Thoracic aorta (tissue), 2 donors: Measurements from ENCODE around the gene ZFC3H1. TPM values are rescaled to one million over a fixed set of nuclear protein-coding genes. Genes with fewer than 3 reads are reported as not detected.

Experiments
- ATAC-seq: fragments of 150-250 bp; one replicate; pipeline ENCODE4 v1.8.0; 2017; ENCODE audit warnings: low read depth; ENCODE audit not compliant: insufficient number of reproducible peaks, low FRiP score
- DNase-seq: peaks from one replicate; pipeline ENCODE4 v3.0.0-alpha.2; 2020; ENCODE audit warnings: low spot score
- H3K27ac ChIP-seq, 2 donors: fragments of 200-600 bp; sonication (generic); 1 replicate in 1 of 2; 2 replicates in 1 of 2; pipeline ENCODE4 v1.5.1; 2016; ENCODE audit warnings: mild to moderate bottlenecking in 2 of 2, moderate library complexity in 2 of 2
- H3K27me3 ChIP-seq: fragments of 200-600 bp; sonication (generic); replicated peaks from 2 replicates; pipeline ENCODE4 v1.6.0; 2016; ENCODE audit warnings: mild to moderate bottlenecking; ENCODE audit not compliant: insufficient read depth
- H3K36me3 ChIP-seq: fragments of 200-600 bp; sonication (generic); one replicate; pipeline ENCODE4 v1.5.1; 2016
- H3K4me1 ChIP-seq, 2 donors: fragments of 200-600 bp; sonication (generic); 1 replicate in 1 of 2; 2 replicates in 1 of 2; pipeline versions ENCODE4 v1.5.1 to v1.6.0; 2016; ENCODE audit warnings: low read depth in 2 of 2, mild to moderate bottlenecking in 1 of 2; ENCODE audit not compliant: control insufficient read depth in 1 of 2
- H3K4me3 ChIP-seq: fragments of 200-600 bp; sonication (generic); 2 replicates; pipeline ENCODE4 v1.5.1; 2016; ENCODE audit warnings: mild to moderate bottlenecking
- H3K9me3 ChIP-seq: fragments of 200-600 bp; sonication (generic); 2 replicates; pipeline ENCODE4 v1.5.1; 2016
- total RNA-seq, 2 donors: library from RNA; depleted of rRNA; stranded (reverse); fragments of >200 nt; gene quantifications; one replicate each; pipeline versions ENCODE4 v1.1.0 to v1.2.3, GENCODE V29; 2016
- TF ChIP-seq, protein P1 (sequence below): fragments of 200-600 bp; sonication (generic); IDR thresholded peaks from one replicate; pipeline ENCODE4 v1.5.1; 2019; ENCODE audit warnings: antibody characterized with exemption

ZFC3H1 gene
- total RNA-seq, 2 donors from 2014 or later, result 48.6 to 101 TPM

DNA sequence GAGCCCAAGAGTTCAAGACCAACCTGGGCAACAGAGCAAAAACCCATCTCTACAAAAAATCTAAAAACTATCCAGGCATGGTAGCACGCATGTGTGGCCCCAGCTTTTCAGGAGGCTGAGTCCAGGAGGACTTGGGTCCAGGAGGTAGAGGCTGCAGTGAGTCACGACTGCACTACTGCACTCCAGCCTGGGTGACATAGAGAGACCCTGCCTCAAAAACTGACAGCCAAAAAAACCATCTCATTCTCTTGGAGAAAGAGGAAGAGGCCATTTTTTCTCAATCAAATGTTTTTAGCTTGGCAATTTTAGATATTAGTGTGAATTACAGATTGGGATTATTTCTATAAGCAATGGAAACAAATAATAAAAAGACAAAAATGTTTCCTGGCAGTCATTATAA lies 38.2 kb downstream of the ZFC3H1 start:
- Histone ChIP-seq H3K4me3 (no peak overlapping the region), H3K36me3 (peaks cover 42% of the 10 kb centered on the region), H3K4me1 (peaks cover 0 to 15% of the 10 kb centered on the region in 2 donors), H3K9me3 (no peaks in the 10 kb centered on the region), H3K27me3 (no peaks in the 10 kb centered on the region), H3K27ac (no peak overlapping the region)
- ATAC-seq (no peak), DNase-seq (no peak)
- TF ChIP-seq, protein P1, sequence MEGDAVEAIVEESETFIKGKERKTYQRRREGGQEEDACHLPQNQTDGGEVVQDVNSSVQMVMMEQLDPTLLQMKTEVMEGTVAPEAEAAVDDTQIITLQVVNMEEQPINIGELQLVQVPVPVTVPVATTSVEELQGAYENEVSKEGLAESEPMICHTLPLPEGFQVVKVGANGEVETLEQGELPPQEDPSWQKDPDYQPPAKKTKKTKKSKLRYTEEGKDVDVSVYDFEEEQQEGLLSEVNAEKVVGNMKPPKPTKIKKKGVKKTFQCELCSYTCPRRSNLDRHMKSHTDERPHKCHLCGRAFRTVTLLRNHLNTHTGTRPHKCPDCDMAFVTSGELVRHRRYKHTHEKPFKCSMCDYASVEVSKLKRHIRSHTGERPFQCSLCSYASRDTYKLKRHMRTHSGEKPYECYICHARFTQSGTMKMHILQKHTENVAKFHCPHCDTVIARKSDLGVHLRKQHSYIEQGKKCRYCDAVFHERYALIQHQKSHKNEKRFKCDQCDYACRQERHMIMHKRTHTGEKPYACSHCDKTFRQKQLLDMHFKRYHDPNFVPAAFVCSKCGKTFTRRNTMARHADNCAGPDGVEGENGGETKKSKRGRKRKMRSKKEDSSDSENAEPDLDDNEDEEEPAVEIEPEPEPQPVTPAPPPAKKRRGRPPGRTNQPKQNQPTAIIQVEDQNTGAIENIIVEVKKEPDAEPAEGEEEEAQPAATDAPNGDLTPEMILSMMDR, result no peak

DNA sequence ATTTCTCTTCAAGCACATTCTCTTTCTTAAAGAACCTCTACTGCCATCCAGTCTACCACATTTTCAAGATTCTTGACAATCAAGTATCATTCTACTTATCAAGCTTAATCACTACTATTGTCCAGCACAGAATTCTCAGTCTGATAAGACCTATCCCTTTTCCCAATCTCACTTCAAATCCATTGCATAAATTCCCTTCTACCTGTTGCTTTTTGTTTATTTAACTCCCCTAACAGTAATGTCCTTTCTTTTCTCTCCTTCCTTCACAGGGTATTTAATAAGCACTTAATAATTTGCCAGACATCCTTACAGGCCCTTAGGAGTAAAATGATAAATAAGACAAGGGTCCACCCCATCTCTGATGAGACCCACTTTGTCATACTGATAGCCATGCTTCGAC lies 41.7 kb downstream of the ZFC3H1 start:
- Histone ChIP-seq H3K9me3 (no peaks in the 10 kb centered on the region), H3K27me3 (no peaks in the 10 kb centered on the region), H3K36me3 (peaks cover 32% of the 10 kb centered on the region), H3K27ac (no peak overlapping the region), H3K4me1 (peaks cover 0 to 11% of the 10 kb centered on the region in 2 donors), H3K4me3 (no peak overlapping the region)
- TF ChIP-seq, protein P1, result no peak
- ATAC-seq, result no peak
- no peak for DNase-seq

DNA sequence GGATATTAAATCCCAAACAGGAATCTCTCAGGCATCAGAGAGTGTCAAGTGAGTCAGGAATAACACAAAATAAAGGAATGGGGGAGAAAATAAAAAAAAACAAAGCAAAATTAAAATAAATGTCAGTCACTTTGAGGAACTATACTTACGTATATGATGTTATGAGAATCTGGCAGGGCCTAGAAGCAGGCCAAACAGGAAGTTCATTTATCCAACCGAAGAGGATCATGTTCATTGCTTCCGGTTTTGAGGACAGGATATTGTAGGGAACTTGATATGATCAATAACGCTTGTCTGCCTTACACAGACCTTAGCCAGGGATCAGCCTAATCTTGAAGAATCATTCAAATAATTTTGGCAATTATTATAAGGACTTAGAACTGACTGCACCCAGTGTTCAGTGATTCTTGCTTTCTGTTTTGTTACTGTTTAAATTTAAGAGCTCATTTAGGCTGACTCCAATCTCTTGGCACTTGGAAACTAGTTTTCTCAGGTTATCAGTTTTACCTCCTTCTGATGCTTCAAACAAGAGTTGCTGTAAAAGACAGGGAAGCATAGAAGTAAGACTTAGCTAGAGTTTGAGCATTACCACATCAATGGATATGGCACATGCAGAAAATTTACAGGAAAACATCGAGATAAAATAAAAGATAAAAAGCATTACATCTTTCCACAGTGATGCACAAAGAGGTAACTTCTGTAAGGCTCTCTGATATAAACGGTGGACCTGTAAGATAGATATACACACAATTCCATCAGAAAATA lies 53.4 kb downstream of the ZFC3H1 start:
- TF ChIP-seq, protein P1, result no peak
- no peaks in the 10 kb centered on the region for H3K9me3 ChIP-seq
- peaks cover 0 to under 1% of the 10 kb centered on the region in 2 donors for H3K4me1 ChIP-seq

GRCh38 chr12:71607494-71608330 lies 55.9 kb downstream of the ZFC3H1 start:
- no peak overlapping the region for H3K27ac ChIP-seq
- TF ChIP-seq, protein P1, result no peak
- H3K9me3 ChIP-seq, result no peaks in the 10 kb centered on the region
- no peaks in the 10 kb centered on the region for H3K27me3 ChIP-seq
- H3K4me3 ChIP-seq, result no peak overlapping the region
- DNase-seq (no peak), ATAC-seq (no peak)
- H3K4me1 ChIP-seq, result peaks cover 7 to 25% of the 10 kb centered on the region in 2 donors
- H3K36me3 ChIP-seq, result peaks cover 22% of the 10 kb centered on the region

More for the DNA sequence above, 53.4 kb downstream of the ZFC3H1 start:
- H3K36me3 ChIP-seq, result peaks cover 27% of the 10 kb centered on the region
- DNase-seq (no peak), ATAC-seq (no peak)
- H3K27ac ChIP-seq, result no peak overlapping the region
- no peaks in the 10 kb centered on the region for H3K27me3 ChIP-seq
- H3K4me3 ChIP-seq, result no peak overlapping the region

DNA sequence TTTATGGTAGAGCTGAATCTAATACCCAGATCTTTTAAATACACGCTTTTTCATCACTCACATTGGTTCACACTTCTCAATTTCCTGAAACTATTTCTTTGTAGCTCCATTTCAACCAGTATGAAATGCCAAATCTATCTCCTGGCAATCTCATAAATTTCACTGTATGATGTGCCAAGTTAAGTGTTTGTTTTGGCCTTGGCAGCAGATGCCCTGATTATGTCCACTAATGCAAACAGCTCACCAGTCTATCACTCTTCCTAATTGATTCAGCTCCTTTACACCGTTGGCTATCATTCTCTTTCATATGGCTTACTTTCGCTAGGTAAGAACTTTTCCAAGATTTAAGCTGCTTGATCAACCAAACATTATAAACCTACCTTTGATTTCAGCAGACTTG lies 58.6 kb downstream of the ZFC3H1 start:
- TF ChIP-seq, protein P1, result no peak
- DNase-seq (no peak), ATAC-seq (no peak)
- peaks cover 10 to 43% of the 10 kb centered on the region in 2 donors for H3K4me1 ChIP-seq
- H3K9me3 ChIP-seq, result no peaks in the 10 kb centered on the region
- no peak overlapping the region for H3K4me3 ChIP-seq
- H3K36me3 ChIP-seq, result peaks cover 9% of the 10 kb centered on the region
- peak overlapping the region in 1 of 2 donors; percentile 12 for H3K27ac ChIP-seq
- H3K27me3 ChIP-seq, result no peaks in the 10 kb centered on the region
